DMS53 (cell line): ENCODE data around the gene HSD17B12.
A peak's percentile ranks its signal among the peaks of the same experiment; 100 is the strongest.
"Not testable (repeated sequence)": the region's sequence is repeated elsewhere in the genome, so short reads cannot be mapped to it uniquely, and the experiment has no call there.

ENCODE experiments used
- DNase-seq: peaks from one replicate; lab custom pipeline; 2025; lab: John Stamatoyannopoulos, UW

Gene HSD17B12

DNA sequence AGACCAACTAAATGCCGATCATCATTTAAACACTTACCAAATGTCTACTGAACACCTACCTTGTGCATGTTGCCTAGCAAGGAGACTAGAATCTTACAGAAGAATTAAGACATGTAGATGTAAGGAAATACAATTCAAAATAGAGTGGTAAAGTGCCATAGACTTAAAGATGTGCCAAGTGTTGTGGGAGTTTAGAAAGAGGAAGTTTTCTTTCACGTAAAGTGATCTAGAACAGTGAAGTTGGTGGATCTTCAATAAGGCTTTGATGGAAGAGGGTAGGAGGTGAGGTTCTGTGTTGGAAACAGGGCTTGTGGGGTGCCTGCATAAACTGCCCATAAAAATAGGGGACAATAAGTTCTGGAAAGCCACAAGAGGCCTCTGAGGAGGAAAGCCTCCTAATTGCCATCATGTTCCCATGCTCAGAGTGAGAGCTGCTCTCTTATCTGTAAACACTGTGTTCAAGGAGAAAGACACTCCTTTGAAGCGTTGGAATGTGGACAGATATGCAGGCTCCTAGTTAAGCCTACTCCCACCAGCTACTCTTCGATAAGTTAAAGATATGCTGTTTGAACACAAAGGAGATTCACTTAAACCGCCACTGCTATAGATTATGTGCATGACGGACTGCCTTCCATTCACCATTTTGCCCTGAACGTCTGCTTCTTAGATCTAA is 66.7 kb downstream of the HSD17B12 start:
- DNase-seq, result no peak

DNA sequence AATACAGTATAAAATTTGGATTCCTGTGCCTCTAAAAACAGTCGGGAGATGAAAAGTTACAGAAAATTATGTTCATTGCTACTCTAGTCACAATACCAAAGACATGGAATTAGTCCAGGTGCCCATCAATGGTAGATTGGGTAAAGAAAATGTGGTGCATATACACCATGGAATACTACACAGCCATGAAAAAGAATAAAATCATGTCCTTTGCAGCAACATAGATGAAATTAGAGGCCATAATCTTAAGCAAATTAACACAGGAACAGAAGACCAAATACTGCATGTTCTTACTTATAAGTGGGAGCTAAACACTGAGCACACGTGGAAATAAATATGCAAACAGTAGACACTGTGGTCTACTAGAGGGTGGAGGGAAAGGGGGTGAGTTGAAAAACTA is 67.6 kb downstream of the HSD17B12 start:
- no peak for DNase-seq

DNA sequence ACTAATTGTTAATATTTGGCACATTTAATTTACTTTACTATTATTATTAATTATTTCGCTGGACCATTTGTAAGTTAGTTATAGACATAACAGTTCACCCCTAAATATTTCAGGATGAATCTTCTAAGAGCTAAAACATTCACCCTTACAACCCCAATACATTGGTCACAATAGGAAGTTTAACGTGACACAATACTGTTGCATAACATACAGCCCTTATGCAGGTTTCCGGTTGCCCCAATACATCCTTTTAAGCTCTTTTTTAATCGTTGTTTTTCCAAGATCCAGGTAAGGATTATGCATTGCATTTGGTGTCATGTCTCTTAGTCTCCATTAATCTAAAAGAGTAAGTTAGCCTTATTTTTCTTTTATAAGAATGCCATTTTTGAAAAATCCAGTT is 71.2 kb downstream of the HSD17B12 start:
- no peak for DNase-seq

DNA sequence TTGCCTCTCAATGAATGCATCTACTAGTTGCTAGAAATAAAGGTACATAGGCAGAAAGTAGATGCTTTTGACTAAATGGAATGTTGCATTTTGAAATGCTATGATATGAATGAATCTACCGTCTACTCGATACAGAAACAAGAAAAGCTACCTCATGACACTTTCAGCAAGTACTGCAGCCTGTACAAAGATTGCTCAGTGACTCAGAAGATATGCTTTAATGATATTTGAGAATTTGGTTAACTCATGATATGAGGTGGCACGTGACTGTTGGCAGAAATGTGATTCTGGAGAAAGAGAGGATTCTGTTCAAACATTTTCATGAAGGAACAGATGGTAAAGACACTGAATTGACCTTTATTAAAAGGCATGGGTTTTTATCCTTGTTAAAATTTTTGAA is 76.0 kb downstream of the HSD17B12 start:
- peak; percentile 6 for DNase-seq

DNA sequence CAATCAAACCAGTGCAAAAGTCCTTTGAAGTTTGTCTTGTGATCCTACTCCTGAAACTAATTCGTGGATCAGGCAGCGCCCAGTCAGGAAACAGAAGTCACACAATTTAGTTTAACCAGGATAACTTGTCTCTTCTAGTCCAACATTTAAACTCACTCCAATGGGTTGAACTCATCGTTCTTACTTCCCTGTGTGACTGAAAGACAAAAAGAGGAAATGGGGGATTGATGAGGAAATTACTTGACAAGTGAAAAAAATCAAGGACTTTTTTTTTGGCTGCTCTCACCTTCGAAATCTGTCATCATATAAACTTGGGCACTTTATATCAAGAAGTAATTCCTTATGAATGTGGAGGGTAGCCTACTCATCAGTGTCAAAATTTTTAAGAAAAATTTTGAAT is 78.4 kb downstream of the HSD17B12 start:
- DNase-seq, result no peak

DNA sequence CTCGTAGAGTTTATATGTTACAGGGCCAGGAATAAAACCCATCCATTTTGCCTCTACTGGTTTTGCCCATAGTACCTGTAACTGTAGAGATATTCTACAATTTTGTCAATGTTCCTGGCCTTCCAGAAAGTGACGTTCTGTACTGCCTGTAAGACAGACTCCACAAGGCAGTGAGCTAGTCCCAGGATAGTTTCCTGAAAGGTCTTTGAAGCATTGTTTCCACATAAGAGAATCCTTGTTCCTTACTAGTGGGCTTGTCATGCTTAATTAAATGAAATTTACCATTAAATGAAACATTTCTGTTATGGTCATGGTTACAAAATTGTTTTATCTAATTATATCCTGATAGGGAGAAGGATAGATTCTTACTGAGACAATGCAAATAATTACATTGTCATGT is 80.4 kb downstream of the HSD17B12 start:
- DNase-seq, result no peak

DNA sequence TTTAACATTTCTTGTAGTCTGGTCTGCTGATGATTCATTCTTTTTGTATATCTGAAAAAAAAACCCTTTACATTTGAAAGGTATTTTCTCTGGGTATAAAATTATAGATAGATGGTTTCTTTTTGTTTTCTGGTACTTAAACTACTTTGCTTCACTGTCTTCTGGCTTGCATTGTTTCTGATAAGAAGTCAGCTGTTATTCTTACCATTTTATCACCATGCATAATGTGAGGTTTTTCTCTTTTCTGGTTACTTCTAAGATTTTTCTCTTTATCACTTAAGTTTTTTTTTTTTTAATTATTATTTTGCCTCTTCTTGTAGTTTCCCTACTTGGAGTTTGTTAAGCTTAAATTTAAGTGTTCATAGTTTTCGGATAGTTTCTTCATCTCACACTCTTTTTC is 84.7 kb downstream of the HSD17B12 start:
- DNase-seq, result no peak

DNA sequence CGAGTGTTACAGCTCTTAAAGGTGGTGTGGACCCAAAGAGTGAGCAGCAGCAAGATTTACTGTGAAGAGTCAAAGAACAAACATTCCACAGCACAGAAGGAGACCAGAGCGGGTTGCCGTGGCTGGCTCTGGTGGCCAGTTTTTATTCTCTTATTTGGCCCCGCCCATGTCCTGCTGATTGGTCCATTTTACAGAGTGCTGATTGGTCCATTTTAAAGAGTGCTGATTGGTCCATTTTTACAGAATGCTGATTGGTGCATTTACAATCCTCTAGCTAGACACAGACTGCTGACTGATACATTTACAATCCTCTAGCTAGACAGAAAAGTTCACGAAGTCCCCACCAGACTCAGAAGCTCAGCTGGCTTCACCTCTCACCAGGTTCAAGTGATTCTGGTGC is 88.1 kb downstream of the HSD17B12 start:
- DNase-seq, result not testable (repeated sequence)

DNA sequence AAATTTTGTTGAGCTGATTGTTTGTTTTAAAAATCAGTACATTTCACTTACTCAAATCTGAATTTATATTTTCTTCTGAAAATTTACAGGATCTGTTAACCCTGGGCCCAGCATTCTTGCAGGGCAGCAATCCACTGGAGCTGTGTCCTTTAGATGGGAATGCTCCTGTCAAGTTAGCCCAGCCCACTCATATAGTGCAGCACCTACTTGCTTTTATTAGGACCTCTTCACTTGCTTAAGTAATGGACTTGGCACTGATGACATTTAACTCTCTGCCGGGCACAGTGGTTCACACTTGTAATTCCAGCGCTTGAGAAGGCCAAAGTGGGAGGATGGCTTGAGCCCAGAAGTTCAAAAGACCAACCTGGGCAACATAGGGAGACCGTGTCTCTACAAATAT is 89.6 kb downstream of the HSD17B12 start:
- DNase-seq, result no peak

DNA sequence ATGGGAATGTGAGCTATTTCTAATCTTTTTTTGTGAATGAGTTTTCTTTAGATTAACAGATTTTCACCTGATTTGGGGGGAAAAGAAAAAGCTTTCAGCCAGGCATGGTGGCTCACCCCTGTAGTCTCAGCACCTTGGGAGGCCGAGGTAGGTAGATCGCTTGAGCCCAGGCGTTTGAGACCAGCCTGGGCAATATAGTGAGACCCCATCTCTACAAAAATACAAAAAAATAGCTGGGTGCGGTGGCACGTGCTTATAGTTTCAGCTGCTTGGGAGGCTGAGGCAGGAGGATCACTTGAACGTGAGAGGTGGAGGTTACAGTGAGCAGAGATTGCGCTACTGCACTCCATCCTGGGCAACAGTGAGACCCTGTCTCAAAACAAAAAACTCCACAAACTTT is 92.2 kb downstream of the HSD17B12 start:
- DNase-seq, result no peak

DNA sequence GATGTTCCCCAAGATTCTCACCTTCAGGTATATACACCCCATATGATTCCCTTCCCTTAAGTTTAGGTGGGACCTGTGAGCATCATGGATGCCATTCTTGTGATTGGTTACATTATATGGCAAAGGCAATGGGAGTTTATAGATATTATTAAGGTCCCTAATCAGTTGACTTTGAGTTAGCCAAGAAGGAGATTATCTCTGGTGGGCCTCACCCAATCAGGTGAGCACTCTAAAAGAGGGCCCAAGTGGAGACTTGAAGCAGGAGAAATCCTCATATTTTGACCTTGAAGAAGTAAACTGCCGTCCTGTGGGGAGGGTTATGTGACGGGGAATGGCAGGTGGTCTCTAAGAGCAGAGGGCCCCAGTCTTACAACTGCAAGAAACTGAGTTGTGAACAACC is 94.2 kb downstream of the HSD17B12 start:
- DNase-seq, result no peak

DNA sequence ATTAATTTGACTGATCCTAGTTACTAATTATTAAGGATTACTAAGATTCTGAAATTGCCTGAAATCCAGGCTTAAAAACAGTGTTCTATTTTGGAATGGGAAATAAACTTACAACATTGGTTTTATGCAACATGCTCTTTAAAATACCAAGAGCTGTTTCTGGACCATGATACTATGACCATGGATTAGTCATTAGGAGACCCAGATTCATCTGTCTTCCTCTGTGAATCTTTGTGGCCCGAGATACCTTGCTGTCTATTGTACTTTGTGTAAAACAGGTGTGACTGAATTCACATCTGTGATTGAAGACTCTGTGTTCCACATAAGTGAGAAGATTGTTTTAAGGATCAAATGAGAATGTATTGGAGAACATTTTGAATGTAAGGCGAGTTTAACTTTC is 98.8 kb downstream of the HSD17B12 start:
- DNase-seq, result no peak

DNA sequence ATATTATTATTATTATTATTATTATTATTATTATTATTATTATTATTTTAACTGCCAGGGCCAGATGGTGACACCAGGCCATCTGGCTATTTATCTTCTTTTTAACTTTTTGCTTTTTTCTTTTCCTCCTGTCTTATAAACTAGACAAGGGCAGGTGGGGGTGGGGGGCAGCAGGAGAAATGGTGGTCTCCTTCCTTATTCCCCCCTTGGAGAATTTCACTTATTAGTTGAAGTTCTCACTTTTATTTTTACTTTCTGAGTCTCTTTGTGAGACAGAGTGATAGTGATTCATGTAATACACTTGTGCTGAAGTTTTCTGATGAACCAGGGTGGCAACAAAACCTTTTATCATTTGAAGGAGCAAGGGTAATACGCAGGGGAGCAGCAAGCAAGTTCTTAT is 103.8 kb downstream of the HSD17B12 start:
- DNase-seq, result no peak

DNA sequence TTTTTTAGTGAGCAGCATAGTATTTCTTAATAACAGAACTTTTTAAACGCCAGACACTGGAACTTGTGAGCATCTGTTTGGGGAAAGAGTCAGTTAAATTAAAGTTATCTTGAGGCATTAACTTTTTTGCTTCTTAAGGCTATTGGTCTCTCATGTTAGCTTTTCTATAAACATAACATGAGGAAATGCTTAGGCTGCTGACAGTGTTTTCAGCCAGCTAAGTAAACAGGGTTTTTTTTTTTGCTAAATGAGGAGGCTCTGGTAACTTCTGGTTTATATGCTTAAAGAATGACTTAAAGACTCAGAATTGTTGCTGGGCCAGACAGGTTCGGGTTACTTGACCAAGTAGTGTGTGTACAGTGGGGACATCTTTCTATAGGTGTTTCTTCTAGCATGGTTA is 104.3 kb downstream of the HSD17B12 start:
- DNase-seq, result no peak

DNA sequence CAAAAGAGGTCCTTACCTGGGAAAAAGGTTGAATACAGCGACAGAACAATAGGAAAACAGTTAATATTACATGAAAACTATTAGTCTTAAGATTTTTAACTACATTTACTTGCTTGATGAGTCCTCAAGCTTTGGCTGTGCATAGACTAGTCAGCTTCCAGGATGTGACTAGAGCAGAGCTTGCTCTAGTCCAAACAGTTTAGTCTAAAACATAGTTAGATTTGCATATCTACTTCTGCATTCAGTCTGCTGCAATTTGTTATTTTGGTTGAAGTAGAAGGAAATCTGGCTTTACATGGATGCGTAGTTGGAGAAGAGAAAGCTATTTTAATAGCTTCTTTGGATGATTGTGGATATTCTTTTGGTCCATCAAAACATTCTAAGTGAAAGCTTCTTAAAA is 104.8 kb downstream of the HSD17B12 start:
- DNase-seq, result no peak

DNA sequence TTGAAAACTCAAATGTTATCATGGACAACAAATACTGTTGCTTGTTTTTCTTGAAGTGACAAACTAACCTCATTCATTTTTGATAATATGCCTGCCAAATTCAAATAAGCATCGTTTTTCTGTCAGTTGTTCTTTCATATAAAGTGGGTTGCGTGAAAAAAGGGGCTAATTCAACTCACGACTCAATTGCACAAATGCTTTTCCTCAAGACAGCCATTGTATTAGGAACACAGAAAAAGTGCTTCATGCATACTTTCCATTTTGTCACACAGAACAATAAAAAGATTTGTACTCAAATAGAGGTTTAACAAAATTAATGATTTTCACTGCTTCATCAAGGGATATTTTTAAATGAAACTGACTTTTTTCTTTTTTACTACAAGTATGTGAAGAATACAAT is 105.5 kb downstream of the HSD17B12 start:
- DNase-seq, result no peak

DNA sequence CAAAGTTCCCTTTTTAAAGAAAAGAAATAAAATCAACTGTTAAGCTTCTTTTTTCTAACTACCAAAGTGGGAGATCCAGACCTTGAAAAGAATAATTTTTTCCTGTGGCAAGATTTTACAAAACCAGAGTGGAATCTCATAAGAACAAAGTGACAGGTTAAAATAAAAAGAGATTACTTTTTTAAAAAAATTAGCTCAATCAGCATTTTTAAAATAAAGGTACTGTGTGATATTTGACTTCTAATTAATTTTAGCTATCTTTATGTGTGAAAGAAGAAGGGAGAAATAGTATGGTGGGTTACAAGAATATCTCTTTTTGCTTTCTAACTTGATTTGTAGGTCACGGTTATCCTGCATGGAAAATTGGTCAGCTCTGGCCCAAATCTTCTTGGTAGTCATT is 107.3 kb downstream of the HSD17B12 start:
- no peak for DNase-seq

DNA sequence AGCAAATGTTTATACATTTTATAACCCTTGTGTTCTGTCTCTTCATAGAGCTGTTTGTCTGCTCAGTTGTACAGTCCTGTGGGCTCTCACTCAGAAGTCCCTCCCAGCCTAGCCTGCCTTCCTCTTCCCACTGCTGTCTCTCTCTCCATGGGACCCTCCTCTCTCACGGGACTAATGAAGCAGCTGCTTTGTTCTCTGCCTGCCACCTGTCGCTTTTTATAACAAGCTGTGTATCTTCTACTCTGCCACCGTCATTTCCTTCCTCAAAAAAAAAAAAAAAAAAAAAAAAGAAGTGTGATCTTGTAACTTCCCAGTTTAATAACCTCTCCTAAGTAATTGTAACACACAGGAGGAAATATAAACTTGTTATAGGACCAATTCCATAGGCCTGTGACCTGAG is 107.9 kb downstream of the HSD17B12 start:
- peak; percentile 1 for DNase-seq

DNA sequence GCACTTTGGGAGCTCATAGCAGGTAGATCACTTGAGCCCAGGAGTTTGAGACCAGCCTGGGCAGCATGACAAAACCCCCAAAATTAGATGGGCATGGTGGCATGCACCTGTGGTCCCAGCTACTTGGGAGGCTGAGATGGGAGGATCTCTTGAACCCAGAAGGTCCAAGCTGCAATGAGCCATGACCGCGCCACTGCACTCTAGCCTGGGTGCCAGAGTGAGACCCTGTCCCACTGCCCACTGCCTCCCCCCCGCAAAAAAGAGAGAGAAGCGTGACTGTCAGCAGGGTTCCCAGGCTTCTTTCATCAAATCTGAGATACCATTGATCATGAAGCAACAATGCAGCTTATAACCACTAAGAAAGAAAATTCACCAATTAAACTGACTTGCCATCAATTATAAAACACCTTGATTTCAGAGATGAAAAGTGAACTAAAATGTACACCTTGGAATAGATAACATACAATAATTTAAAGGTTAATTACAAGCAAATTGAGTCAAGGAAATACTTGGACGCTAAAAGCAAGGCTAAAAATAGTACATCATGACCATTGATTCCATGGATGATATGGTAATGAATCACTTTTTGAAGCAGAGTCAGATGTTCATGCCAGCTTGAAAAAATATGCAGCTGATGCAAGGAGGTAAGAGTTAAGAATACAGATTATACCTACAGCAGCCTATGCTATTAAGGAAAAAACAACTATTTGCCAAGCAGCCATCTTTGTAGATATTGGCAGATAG is 109.3 kb downstream of the HSD17B12 start:
- DNase-seq, result no peak

DNA sequence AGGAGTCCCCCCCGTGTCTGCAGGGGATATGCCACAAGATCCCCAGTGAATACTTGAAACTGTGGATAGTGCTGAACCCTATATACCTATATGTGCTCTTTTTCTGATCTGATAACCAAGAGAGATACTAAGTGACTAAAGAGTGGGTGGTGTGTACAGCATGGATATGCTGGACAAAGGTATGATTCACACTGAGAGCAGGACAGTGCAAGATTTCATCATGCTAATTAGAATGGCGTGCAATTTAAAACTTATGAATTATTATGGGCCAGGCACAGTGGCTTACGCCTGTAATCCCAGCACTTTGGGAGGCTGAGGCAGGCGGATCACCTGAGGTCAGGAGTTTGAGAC is 109.9 kb downstream of the HSD17B12 start:
- no peak for DNase-seq

DNA sequence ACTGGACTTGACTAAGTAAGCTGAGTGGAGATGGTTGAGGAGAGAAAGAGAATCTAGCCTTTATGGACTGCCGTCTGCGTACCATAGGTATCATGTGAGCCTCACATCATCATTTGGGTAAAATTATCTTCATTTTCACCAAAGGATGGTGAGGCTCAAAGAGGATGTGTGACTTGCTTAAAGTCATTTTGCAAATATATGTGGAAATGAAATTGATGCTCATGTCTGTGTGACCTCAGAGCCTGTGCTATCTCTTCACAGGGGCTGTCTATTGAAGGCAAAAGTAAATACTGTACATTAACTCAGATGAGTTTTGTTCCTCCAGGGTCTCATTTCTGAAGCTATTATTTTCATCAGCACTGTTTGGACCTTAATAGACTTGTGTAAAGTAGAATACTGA is 116.8 kb downstream of the HSD17B12 start:
- DNase-seq, result no peak

DNA sequence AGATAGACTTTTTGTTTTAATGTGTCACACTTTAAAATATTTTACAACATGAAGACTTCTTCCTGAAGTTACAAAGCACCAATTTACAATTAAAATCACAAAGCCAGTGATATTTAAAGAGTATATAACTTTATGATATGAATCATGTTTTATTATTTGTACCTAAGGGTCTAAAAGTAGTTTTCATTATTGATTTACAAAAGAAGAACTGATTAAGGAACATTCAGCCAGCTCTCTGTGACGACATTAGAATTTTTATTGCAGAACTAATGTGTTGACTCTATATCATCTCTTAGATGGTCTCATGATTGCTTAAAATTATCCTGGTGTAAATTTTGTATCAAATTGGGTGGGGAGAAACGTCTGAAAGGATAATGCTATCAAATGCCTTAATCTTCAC is 117.3 kb downstream of the HSD17B12 start:
- DNase-seq, result no peak

DNA sequence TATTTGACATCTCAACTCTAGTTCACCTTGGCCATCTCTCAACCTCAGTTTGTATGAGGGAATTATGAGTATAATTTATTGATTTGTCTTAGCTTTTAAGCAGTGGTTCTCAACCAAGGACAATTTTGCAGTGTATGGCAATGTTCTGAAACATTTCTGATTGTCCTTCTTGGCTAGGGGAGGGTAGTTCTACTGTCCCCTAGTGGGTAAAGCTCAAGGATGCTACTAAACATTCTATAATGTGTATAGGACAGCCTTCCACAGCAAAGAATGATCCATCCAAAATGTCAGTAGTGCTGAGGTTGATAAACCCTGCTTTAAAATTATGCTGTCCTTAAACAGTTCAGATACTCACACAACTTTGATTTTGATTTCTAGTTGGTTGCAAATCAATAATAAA is 122.0 kb downstream of the HSD17B12 start:
- DNase-seq, result no peak

DNA sequence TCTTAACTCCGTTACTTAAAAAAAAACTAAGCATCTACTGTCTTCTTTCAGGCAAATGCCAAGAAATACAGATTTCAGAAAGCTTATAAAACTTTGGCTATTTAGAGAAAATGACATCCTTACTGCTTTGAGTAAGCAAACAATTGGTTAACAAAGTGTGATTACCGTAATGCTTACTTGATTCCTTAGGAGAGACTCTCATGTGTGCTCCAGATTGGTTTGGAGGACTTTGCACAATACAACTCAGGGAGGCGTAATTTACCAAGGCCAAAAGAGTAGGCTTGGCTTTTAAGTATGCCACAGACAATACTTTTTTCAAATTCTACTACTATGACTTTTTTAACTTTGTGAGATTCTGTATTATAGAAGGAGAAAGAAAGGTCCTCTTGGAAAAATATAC is 123.2 kb downstream of the HSD17B12 start:
- no peak for DNase-seq
